NCI-H1436 treated with DMSO at 0.1 percent for 48 hours (cell line): ENCODE measurements around the gene MBD3.
"Not testable (repeated sequence)": the region's sequence is repeated elsewhere in the genome, so short reads cannot be mapped to it uniquely, and the experiment has no call there.

ENCODE experiments used
- DNase-seq: peaks from one replicate; lab custom pipeline; 2025; lab: John Stamatoyannopoulos, UW

Gene MBD3

GRCh38 chr19:1539749-1540148, 52.9 kb downstream of the MBD3 start:
- not testable (repeated sequence) for DNase-seq

GRCh38 chr19:1538978-1539377, 53.7 kb downstream of the MBD3 start:
- DNase-seq: no peak

GRCh38 chr19:1535699-1536098, 57.0 kb downstream of the MBD3 start:
- not testable (repeated sequence) for DNase-seq

DNA sequence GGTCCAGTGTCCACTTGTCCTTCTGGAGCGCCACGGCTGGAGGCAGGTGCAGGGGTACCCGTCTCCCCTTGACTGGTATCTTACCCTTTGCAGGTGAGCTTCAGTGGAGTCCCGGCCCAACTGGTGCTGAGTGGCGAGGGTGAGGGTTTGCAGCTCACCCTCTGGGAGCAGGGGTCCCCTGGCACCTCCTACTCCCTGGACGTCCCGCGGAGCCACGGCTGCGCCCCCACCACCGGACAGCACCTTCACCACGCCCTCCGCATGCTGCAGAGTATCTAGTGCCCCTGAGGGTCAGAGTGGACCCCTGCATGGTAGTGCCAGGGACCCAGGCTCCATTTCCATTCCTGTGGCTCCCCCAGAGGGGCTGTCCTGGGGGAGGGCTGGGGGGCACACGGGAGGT, 57.7 kb downstream of the MBD3 start:
- DNase-seq: no peak

GRCh38 chr19:1533510-1534150, 59.0 kb downstream of the MBD3 start:
- no peak for DNase-seq

DNA sequence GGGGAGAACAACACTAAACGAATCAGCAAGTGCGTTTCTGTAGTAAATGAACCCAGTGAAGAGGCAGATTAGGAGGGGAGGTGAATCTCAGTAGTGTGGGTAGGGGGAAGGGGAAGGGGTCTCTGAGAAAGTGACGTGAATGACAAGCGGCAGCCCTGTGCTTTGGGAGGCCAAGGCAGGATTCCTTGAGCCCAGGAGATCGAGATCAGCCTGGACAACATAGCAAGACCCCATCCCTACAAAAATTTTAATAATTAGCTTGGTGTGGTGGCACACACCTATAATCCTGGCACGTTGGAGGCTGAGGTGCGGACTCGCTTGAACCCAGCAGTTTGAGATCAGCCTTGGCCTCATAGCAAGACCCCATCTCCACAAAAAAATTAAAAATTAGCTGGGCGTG, 60.7 kb downstream of the MBD3 start:
- DNase-seq: no peak

DNA sequence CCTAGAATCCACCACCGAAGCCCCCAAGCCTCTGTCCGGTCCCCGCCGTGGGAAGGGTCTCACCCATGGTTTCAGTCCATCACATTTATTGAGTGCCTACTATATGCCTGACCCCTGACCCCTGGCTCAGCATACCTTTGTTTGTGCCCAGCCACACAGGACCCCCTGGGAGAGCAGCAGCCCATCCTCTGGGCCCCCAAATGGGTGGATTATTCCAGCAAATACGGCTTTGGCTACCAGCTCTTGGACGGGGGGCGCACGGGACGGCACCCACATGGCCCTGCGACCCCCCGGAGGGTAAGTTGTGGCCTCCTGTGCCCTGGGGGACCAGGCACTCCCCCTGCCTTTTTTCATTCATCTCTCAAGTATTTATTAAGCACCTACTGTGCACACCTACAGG, 61.1 kb downstream of the MBD3 start:
- DNase-seq: no peak

- DNase-seq: not testable (repeated sequence)
Observed at GRCh38 chr19:1530856-1531255, 61.8 kb downstream of the MBD3 start.

DNA sequence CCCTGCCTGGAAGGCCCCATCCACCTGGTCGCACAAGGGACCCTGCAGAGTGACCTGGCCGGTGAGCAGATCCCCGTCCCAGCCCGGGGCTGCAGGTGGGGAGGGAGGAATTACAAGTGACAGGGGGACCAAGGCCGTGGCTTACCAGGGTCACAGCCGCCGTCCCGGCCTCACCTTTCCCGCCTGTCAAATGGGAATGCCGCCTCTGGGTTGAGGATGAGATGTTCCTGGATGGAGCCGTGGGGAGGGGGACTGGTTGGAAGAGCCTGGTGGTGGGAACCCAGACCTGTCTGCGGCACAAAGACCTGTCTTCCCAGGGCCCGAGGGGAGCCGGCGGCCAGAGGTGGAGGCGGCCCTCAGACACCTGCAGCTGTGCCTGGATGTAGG, 63.2 kb downstream of the MBD3 start:
- no peak for DNase-seq

DNA sequence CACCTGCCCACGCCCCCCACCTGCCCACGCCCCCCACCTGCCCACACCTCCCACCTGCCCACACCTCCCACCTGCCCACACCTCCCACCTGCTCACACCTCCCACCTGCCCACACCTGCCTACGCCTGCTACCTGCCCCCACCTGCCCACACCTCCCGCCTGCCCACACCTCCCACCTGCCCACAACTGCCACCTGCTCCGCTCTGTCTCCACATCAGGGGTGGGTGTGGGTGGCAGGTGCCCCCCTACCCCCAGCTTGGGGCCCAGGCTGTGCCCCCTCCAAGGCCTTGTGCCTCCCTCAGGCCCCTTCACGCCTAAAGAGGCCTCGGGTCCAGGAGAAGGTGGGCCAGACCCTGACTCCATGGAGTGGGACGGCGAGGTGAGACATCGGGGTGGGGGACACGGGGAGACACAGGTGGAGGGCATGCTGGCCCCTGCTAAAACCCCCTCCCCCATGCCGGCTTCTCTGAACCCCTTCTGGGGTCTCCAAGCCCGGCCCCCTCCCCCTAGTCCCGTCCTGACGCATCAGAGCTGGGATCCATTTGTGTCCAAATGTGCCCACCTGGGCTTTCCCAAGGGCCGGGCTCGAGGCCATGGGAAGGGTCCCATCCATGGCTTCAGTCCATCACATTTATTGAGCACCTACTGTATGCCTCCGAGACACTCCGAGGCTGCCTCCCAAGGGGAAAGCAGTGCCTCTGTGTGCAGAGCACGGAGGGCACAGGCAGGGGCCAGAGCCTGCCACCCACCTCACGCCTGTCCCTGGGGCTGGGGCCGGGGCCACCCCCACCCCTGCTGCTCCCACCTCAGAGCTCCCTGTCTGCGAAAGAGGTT, 63.9 kb downstream of the MBD3 start:
- no peak for DNase-seq

DNA sequence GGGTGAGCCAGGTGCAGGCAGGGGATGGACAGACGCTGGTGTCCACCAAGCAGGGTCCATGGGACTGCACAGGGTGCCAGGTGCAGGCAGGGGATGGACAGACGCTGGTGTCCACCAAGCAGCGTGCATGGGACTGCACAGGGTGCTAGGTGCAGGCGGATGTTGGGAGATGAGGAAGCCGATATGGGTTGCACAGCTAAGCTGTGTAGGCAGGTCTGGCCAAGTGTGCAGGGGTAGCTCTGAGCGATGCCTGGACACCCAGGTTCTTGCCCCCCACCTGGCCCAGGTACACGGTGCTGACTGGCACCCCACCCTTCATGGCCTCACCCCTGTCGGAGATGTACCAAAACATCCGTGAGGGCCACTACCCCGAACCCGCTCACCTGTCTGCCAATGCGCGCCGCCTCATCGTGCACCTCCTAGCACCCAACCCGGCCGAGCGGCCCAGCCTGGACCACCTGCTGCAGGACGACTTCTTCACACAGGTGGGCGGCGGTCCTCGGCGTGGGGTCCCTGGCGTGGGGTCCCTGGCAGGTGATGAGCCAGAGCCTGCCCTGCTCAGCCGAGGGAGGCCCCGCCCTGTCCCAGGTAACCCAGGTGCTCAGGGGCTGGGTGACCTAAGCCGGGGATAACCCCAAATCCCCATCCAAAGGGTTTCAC, 64.9 kb downstream of the MBD3 start:
- DNase-seq: no peak

- no peak for DNase-seq
Observed at GRCh38 chr19:1526979-1527649, 65.6 kb downstream of the MBD3 start.

DNA sequence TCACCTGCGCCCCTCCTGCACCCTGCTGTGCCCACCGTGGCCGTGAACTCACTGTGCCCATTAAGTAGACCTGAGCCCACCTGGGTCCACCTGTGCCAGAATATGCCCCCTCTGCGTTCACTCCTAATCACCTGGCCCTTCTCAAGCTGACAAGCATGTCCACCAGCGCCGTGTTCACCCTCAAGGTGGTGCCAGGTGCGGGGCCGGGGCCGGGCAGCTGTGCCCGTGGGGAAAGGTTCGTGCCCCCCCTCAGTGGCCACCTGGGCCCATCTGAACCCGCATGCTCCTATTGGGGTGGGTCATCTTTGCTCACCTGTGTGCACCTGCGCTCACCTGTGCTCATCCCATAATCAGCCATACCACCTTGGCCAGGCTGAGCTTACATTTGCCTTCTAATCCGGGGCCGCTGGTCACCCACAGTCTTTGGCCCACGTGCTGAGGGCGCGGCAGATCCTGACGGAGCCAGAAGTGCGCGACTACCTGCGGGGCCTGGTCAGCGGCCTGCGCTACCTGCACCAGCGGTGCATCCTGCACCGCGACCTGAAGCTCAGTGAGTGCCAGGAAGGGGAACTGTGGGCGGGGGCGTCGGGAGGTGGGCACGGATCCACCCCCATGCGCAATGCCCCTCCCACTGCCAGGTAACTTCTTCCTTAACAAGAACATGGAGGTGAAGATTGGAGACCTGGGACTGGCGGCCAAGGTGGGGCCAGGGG, 66.4 kb downstream of the MBD3 start:
- DNase-seq: no peak

GRCh38 chr19:1525343-1525742, 67.3 kb downstream of the MBD3 start:
- no peak for DNase-seq

GRCh38 chr19:1524972-1525325, 67.7 kb downstream of the MBD3 start:
- DNase-seq: no peak

DNA sequence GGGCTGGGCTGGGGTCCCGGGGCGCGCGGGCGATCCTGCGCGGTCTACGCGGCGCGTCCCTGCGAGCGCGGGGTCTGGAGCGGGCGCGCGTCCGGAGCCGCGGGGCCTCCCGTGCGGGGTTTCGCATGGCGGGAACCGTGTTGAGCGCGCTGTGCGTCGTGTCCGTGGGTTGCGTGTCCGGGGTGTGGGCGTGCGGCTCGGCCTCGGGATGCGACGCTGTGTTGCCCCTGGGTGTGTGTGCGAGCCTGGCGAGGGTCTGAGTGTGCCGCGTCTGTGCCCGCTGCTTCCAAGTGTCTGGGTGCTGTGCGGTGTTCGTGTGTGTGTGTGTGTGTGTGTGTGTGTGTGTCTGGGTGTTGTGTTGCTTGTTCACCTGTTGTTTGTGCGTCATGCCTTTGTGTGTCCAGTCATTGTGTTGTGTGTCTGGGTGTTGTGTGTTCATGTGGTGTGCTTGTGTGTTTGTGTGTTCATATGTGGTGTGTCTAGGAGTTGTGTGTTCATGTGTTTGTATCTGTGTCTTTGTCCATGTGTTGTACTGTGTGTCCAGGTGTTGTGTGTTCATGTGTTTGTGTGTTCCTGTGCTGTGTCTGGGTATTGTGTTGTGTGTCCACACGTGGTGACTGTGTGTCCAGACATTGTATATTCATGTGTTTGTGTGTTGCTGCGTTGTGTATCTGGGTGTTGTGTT, 68.2 kb downstream of the MBD3 start:
- DNase-seq: no peak
